Measurements from ENCODE around the gene ACMSD. TPM values are rescaled to one million over a fixed set of nuclear protein-coding genes. Genes with fewer than 3 reads are reported as not detected.

The ACMSD gene
- total RNA-seq, 4 donors from 2014 or later: not detected

- peaks cover 0 to 93% (median 3%) of the 10 kb centered on the region in 3 donors for H3K36me3 ChIP-seq
- TF ChIP-seq, protein P1, sequence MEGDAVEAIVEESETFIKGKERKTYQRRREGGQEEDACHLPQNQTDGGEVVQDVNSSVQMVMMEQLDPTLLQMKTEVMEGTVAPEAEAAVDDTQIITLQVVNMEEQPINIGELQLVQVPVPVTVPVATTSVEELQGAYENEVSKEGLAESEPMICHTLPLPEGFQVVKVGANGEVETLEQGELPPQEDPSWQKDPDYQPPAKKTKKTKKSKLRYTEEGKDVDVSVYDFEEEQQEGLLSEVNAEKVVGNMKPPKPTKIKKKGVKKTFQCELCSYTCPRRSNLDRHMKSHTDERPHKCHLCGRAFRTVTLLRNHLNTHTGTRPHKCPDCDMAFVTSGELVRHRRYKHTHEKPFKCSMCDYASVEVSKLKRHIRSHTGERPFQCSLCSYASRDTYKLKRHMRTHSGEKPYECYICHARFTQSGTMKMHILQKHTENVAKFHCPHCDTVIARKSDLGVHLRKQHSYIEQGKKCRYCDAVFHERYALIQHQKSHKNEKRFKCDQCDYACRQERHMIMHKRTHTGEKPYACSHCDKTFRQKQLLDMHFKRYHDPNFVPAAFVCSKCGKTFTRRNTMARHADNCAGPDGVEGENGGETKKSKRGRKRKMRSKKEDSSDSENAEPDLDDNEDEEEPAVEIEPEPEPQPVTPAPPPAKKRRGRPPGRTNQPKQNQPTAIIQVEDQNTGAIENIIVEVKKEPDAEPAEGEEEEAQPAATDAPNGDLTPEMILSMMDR (IDR thresholded peaks at IDR 0.05): no peak
- TF ChIP-seq POLR2A (IDR thresholded peaks at IDR 0.05) (no peak), EP300 (IDR thresholded peaks at IDR 0.05) (no peak)
- no peak overlapping the region for H3K27ac ChIP-seq
- WGBS, 2 donors: 88 to 90% methylated on average over 7 of the region's 7 CpGs
- no peaks in the 10 kb centered on the region for H3K9me3 ChIP-seq
- H3K27me3 ChIP-seq: no peaks in the 10 kb centered on the region
- no peak for DNase-seq (ENCODE audit: low spot score in 2 of 2)
- no peak overlapping the region for H3K4me3 ChIP-seq
- H3K4me1 ChIP-seq: no peaks in the 10 kb centered on the region
Observed at GRCh38 chr2:134949981-134950708, 111.7 kb downstream of the ACMSD start.

DNA sequence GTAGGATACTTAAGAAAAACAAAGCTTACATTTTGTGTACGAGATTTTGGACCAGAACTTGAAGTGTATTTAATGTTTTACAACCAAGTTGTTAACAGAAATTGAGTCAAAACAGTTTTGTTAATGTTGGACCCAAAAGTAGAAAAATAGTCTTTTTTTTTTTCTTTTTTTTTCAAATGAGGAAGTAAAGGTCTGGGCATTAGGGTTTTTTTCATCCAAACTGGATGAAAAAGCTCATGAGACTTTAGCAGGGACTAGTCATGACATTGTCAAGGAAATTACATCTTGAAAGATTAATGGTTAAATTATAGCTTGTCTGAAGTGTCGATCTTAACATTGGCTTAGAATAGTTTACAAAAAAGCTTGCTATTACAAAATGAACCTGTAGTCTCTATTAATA lies 112.5 kb downstream of the ACMSD start:
- no peak for DNase-seq (ENCODE audit: low spot score in 2 of 2)
- H3K4me3 ChIP-seq: no peak overlapping the region
- peaks cover 0 to 94% (median 0%) of the 10 kb centered on the region in 3 donors for H3K36me3 ChIP-seq
- no peaks in the 10 kb centered on the region for H3K4me1 ChIP-seq
- TF ChIP-seq EP300 (IDR thresholded peaks at IDR 0.05): no peak
- WGBS, 2 donors: 81 to 89% methylated on average over 2 of the region's 2 CpGs
- H3K27me3 ChIP-seq: no peaks in the 10 kb centered on the region
- no peak overlapping the region for H3K27ac ChIP-seq
- no peaks in the 10 kb centered on the region for H3K9me3 ChIP-seq

Small RNA genes within 50 kb of the gene (small RNA-seq; reads per million reads assigned to genes)
- not detected for gene AC110620.1
- not detected for gene MIR5590

Other genes starting within 250 kb of the ACMSD start
- not detected for gene TMEM163, start 119.6 kb upstream of the ACMSD start, total RNA-seq
- gene CCNT2, start 80.2 kb downstream of the ACMSD start, total RNA-seq: 10 to 100 TPM; 29.7 to 45.4 (median 31.9) TPM
- gene MAP3K19, start 208.8 kb downstream of the ACMSD start, total RNA-seq: not detected
- gene RAB3GAP1, start 213.7 kb downstream of the ACMSD start, total RNA-seq: 10 to 100 TPM; 40.8 to 56.2 (median 47.3) TPM

All from tibial nerve (tissue), 4 donors.